AG10803 (cell line): ENCODE data around the gene MICALL2.

Source experiments
- DNase-seq: peaks from one replicate; pipeline ENCODE4 v3.0.0; 2010; ENCODE audit warnings: low read depth
- H3K4me3 ChIP-seq: 2 replicates; pipeline ENCODE4 v1.5.1; 2011; ENCODE audit warnings: mild to moderate bottlenecking, low read length, control low read depth
- TF ChIP-seq, protein P1 (sequence below): conservative IDR thresholded peaks from 2 replicates; pipeline ENCODE4 v1.5.1; 2011; ENCODE audit warnings: mild to moderate bottlenecking, low read length, control low read depth, inconsistent platforms

Gene MICALL2

DNA sequence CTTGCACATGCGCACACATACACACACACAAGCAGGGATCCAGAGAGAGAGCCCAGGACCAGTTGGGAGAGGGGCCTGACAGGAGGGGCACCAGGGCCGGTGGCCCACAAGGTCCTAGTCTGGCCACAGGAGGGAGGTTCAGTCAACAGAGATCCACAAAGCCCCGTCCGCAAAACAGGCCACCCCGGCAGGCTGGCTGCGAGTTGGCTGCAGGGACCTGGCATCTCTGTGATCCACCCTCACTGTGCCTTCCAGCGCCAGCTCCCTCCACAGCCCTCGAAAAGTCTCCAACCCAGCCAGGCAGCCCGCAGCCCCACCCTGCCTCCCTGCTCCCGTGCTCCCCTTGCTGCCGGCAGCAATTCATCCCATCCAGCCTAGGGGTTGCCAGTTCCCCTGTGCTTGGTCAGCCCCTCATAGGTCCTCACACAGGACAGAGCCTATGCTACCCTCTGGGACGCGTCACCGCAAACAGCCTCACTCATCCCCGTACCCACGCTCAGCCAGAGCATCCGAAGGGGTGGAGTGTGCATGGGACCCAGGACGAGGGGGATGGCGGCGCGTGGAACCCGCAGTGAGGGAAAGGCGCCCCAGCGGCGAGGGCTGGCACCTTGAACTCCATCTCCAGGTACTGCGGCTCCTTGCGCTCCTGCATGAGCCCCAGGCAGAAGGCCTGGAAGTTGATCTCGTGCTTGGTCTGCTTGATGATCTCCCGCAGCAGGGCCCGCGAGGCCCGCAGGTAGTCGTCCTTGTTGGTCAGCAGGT lies 37.4 kb upstream of the MICALL2 start:
- DNase-seq, result no peak
- no peak overlapping the region for H3K4me3 ChIP-seq
- TF ChIP-seq, protein P1, sequence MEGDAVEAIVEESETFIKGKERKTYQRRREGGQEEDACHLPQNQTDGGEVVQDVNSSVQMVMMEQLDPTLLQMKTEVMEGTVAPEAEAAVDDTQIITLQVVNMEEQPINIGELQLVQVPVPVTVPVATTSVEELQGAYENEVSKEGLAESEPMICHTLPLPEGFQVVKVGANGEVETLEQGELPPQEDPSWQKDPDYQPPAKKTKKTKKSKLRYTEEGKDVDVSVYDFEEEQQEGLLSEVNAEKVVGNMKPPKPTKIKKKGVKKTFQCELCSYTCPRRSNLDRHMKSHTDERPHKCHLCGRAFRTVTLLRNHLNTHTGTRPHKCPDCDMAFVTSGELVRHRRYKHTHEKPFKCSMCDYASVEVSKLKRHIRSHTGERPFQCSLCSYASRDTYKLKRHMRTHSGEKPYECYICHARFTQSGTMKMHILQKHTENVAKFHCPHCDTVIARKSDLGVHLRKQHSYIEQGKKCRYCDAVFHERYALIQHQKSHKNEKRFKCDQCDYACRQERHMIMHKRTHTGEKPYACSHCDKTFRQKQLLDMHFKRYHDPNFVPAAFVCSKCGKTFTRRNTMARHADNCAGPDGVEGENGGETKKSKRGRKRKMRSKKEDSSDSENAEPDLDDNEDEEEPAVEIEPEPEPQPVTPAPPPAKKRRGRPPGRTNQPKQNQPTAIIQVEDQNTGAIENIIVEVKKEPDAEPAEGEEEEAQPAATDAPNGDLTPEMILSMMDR, result no peak

DNA sequence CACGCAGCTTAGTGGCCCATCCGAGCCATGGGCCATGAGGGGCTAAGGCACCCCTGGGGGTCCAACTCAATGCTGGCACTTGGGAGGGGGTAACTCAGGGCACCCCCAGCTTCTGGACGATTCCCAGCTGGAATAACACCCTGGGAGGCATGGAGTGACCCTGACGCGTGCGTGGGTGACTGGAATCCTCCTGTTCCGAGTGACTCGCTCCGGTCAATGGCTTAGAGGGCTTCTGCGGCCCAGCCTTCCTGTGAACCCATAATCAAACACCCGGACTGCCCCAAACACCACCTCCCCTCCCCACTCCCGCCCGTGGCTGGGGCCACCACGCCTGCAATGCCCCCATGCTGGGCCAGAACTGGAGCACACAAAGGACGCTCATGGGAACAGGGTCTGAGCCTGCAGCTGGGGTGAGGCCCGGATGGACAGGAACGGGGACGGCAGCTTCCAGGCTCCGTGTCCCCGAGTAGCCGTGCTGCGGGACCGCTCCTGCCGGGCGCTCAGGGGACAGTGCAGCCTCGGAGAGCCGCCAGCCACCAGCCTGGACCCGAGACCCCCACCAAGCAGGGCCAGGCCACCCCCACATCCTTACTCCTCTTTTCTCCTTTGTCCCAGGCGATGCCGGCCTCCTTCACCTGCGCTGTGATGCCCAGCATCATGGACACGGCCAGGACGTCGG lies 36.4 kb upstream of the MICALL2 start:
- DNase-seq, result no peak
- TF ChIP-seq, protein P1, result no peak
- no peak overlapping the region for H3K4me3 ChIP-seq

DNA sequence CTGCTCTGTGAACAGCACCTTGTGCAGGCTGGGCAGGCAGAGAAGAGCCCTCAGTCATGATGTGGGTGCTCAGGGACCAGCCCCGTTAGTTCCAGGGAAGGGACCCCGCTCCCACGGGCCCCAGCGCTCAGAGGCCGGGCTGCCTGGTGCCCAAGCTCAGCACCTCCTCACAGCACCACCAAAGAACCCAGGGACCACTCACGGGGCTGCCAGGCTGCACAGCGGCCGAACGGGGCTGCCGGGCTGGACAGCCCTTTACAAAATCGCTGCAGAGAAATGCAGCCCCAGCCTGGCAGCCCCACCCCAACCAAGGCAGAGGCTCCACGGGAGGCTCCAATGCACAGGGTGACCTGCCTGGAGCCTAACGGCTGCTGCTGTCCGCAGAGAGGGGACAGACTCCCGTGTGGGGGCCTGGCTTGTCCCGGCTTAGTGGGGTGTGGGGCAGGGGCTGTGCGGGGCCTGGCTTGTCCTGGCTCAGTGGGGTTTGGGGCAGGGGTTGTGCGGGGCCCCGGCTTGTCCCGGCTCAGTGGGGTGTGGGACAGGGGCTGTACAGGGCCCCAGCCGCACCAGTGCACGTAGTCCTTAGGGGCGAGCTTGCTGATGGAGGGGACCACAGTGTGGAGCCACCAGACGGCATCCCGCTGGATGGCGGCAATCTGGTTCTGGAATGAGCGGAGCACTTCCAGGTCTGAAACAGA lies 35.7 kb upstream of the MICALL2 start:
- TF ChIP-seq, protein P1, result no peak
- no peak overlapping the region for H3K4me3 ChIP-seq
- DNase-seq, result no peak

DNA sequence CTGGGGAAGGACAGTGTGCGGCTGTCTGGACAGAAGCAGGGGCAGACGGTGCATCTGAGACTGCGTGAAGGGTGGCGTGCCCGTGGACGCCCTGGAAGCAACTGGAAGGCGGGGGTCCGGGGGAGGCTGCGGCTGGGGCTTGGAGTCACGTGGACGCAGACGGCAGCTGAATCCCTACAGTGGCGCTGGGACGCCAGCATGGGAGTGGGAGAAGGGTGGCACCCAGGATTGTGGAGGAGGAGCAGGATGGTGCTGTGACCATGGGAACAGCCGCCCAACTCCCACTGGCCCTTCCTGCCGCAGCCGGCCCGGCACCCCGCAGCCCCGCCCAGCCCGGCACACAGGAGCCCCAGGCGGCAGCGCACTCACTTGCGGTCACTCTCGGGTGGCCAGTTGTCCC lies 35.2 kb upstream of the MICALL2 start:
- DNase-seq, result no peak
- TF ChIP-seq, protein P1, result no peak
- no peak overlapping the region for H3K4me3 ChIP-seq

DNA sequence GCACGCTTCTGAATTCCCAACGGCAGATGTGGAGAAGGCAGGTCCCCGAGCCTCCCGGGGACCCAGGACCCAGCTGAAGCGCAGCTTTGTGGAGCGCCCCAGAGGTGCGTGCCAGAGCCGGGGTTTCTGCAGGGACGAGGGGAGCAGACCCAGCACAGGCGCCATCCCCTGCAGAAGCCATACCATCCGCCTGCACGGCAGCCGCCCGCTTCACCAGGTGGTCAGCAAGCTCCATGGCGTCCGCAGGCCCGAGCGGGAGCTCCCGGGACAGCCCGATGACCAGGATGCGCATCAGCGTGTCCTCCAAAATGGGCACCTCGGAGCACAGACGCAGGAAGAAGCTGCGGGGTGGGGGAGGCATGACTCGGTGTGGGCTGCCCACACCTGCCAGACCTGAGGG lies 34.3 kb upstream of the MICALL2 start:
- TF ChIP-seq, protein P1, result no peak
- no peak for DNase-seq
- H3K4me3 ChIP-seq, result no peak overlapping the region

DNA sequence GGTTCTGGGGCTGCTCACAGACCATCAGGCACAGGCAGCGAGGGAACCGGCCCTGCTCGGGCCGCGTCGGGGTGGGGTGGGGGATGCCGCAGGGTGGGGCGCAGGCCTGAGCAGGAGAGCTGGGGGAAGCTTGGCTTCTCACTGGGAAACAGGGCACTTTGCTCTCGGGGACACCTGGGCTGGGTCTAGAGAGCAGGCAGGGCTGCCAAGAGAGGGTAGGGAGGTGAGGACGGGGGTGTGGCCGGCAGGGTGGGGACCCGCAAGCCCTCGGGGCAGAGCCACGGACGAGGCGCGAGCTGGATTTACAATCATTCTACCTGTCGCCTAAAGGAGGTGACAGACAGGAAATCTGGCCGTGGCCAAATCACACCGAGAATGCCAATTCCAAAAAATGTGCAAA lies 33.9 kb upstream of the MICALL2 start:
- TF ChIP-seq, protein P1, result no peak
- DNase-seq, result no peak
- H3K4me3 ChIP-seq, result no peak overlapping the region
